Fibroblast of the conjunctiva (primary cell): ENCODE data around the gene GGT1.
"Not testable (repeated sequence)": the region's sequence is repeated elsewhere in the genome, so short reads cannot be mapped to it uniquely, and the experiment has no call there.

Experiments used
- DNase-seq: peaks from one replicate; pipeline ENCODE4 v3.0.0-alpha.2; 2010; ENCODE audit warnings: low read depth

The GGT1 gene

GRCh38 chr22:24642307-24642706 is 39.3 kb downstream of the GGT1 start:
- DNase-seq, result not testable (repeated sequence)

- not testable (repeated sequence) for DNase-seq
Measured at GRCh38 chr22:24644409-24644808, 41.4 kb downstream of the GGT1 start.

- not testable (repeated sequence) for DNase-seq
Measured at GRCh38 chr22:24645408-24646399, 42.7 kb downstream of the GGT1 start.

DNA sequence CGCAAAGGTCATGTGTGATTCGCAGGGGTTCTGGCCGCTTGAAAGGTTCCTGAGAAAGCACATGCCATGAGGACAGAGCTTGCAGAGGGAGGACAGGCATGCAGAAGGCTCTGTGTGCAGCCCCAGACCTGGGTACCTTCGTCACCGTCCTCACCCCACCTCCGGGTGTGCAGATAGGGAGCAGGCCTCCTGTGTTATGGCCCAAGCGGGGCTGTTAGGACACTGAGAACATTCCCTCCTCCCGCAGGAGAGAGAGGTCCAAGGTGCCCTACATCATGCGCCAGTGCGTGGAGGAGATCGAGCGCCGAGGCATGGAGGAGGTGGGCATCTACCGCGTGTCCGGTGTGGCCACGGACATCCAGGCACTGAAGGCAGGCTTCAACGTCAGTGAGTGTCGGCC is 43.8 kb downstream of the GGT1 start:
- DNase-seq, result not testable (repeated sequence)

DNA sequence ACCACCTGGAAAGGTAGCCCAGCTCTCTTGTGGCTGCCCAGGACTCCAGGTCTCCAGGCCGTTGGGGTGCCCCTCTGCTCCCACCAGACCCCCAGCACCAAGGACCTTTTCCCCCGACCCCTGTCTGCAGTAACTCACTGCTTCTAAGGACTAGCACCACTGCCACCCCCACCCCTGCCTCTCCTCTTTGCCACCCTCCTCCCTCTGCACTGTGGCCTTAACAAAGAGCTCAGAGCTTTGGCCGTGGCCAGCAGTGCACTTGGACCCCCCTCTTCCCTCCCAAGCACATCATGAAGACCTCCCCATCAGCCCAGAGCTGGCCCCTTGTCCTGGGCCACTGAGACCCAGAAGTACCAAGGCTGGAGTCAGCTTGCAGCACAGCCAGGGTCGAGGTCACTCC is 46.4 kb downstream of the GGT1 start:
- not testable (repeated sequence) for DNase-seq

DNA sequence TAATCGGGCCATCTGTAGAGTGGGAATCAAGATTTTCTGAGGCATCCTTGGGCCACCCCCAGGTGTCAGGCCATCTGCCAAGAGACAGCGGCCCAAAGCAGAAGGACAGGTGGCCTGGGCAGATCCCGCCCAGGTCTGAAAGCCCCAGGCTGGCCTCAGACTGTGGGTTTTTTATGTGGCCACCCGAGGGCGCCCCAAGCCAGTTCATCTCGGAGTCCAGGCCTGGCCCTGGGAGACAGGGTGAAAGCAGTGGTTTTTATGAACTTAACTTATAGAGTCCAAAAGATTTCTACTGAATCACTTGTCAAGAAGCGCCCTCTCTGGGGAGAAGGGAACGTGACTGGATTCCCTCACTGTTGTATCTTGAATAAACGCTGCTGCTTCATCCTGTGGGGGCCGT is 47.9 kb downstream of the GGT1 start:
- not testable (repeated sequence) for DNase-seq

- DNase-seq, result not testable (repeated sequence)
Measured at GRCh38 chr22:24665395-24665794, 62.4 kb downstream of the GGT1 start.

DNA sequence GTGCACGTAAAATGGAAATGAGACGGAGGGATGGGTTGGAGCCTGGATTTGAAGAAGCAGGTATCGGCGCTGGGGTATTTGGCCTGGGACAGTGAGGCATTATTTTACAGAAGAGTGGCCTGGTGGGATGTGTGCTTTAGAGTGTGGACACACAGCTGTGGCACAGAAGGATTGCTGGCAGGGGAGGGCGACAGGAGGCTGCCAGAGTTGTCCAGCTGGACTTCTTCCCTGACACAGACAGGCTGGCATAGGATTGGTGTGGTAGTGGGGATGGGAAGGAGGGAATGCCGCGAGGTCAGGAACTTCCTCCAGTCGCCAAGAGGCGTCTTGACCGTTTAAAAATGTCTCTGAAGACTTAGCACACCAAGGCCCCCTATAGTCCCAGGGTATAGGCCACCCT is 64.9 kb downstream of the GGT1 start:
- DNase-seq, result not testable (repeated sequence)

GRCh38 chr22:24672532-24672931 is 69.5 kb downstream of the GGT1 start:
- not testable (repeated sequence) for DNase-seq
